Glomerular visceral epithelial cell (primary cell): Measurements from ENCODE around the gene EPHA4.
"Not testable (repeated sequence)": the region's sequence is repeated elsewhere in the genome, so short reads cannot be mapped to it uniquely, and the experiment has no call there.

Source experiments
- DNase-seq: peaks from one replicate; pipeline ENCODE4 v3.0.0-alpha.2; 2016; ENCODE audit errors: extremely low spot score

The EPHA4 gene

DNA sequence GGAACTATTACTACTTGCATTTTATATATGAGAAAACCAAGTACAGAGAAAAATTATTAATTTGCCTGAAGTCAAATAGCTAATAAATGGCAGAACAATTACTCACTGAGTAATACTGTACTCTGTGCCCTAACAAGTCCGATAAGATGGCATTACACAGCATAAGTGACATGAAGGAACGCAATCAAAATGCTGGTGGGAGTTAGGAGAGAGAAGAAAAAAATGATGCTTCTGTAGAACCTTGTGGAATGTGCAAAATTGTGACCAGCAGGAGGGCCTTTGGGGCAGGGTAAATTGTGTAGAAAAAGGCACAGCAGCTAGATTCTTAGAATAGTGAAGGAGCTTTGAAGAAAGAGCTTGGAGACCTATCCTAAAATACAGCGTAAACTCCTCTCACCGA, 32.9 kb downstream of the EPHA4 start:
- no peak for DNase-seq

GRCh38 chr2:221535824-221536223, 36.3 kb downstream of the EPHA4 start:
- DNase-seq, result no peak

DNA sequence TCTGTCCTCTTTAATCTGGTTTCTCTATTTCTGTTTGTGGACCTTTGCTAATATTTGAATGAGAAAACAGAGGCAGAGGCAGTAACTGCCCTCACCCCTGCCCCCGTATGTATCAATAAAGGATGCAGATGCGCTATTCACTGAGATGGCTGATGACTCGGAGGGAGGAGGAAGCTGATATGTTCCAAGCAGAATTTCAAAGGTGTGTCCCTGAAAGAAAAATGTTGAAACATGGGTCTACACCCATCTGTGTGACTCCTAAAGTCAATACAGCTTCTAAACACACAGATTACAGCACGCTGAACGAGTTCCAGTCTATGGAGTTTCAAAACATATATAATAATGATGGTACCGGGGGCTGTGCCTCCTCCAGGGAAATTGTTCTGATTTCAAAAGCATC, 38.8 kb downstream of the EPHA4 start:
- no peak for DNase-seq

DNA sequence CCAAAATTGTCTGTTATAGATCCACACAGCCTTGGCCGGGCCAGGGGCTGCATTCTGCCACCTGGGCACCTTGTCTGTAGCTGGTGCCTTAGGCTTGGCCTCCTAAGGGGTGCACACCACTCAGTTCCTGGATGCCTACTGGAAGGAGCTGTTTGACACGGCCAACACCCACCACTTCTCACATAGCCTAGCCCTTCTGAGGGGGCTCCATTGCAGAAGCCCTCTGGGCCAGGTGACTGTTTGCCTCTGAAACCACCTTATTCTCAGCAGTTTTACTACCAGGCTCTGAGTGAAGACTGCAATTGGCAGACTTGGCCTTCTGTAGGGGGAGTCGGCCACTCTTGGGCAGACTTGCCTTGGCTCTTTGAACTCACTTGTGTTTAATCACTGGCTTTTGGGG, 39.5 kb downstream of the EPHA4 start:
- no peak for DNase-seq

DNA sequence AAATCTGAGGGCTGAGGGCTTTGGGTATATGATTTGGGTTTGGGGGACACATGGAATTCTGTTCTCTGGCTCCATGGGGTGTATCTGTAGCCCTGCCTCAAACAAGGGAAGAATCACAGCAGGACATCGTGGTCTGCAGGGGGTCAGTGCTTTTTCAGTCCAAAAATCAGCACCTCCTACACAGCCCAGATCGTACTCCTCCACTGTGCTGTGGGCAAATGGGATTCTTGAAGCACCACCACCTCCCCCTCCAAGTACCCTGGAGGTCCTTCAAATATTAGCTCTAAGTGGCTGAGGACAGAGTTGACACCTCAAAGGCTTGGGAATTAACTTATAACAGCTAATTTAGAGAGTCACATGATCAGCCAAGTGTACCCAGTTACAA, 41.5 kb downstream of the EPHA4 start:
- no peak for DNase-seq

DNA sequence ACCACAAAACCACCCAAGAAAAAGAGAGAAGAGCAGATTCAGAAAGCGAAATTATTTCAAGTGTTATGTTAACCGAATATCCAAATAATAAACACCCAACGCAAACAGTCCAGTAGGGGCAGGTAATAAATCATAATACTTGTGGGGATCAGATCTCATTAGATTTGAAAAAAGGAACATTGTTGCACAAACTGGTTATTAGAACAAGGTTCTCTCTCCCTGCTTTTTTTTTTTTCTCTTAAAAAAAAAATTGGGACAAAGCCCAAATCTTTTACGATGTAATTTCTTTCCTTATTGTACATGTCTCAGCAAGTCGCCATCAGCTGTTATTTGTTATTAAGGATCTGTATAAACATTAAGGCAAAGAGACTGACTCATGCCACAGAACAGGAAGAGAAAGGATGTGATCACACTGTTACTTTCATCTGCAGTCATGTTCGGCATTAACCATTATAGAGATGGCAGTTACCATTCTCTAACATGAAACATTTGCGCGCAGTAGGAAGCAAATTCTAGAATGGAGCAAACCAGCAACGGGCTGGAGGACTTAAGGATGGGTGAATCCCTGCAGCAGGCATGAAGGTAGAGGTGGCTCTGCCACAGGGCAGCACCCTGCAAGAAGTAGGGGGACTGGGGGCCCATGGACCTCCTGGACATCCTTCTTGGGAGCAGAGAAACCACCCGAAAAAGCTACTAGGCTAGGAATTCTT, 42.0 kb downstream of the EPHA4 start:
- peak; percentile 42 for DNase-seq

GRCh38 chr2:221529177-221529942, 42.7 kb downstream of the EPHA4 start:
- no peak for DNase-seq

- DNase-seq, result no peak
Measured at GRCh38 chr2:221527776-221528309, 44.3 kb downstream of the EPHA4 start.

DNA sequence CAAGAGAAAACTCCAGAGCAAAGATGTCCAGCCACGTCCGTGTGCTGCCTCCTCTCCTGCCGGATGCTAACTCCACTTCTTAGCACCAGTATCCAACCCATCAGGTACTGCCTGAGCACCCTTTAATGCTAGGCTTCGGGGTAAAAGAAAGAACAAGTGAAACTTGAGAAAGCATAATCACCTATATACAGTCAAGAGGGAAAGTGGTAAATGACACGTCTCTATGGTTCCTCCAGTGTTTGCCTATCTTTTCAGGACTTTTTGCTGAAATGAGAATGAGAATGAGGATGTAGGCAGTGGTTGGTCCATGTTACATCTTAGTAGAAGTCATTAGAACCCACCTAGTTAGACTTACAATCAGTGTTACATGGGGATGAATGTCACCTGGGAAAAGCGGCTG, 47.9 kb downstream of the EPHA4 start:
- DNase-seq, result no peak

DNA sequence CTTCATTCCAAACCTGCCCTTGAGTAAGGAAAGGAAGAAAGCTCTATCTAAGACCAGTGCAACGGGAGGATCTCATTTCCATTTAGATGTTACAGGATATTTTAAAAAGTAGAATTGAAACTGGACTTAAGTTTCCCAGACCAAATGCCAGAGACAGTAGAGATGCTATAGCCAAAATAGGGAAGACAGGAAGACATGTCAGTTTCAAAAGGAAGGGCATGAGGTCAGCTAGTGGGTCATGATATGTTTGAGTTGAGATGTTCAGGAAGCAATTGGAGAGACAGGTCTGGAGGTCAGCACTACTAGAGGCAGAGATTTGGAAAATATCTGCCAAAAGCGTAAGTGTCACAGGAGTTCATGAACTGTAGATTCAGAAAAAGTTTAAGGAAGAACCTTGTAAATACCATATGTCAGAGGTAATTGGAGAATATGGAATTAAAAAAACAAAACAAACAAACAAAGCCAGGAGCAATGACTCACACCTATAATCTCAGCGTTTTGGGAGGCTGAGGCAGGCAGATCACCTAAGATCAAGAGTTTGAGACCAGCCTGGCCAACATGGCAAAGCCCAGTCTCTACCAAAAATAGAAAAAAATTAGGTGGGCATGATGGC, 50.8 kb downstream of the EPHA4 start:
- no peak for DNase-seq

DNA sequence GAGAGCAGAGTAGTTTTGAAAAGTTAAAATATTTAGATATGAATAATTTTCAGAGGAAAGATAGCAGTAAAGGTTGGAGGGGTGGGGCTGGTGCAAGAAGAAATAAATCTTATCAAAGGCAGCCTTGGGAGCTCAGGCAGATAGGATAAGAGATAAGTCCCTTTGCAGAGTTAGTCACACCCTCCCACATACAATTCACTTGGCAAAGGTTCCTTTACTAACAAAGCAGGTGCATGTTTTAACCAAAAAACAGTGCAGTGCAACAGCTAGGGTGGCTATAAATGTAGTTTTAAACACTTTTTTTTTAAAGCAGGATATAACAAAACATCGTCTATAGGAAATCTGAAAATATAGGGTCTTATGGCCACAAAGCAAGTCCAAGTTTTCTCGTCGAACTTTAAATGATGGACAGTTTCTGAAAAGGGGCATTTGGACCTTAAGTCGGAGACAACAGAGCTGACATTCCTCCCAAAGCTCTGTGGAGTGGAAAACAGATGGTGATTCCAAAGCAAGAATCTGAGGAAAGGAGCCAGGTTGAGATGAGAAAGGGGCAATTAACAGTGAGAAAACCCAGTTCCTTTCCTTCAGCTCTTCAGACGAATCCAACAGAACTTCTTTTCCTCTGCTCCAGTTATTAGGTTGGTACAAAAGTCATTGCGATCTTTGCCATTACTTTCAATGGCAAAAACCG, 53.0 kb downstream of the EPHA4 start:
- no peak for DNase-seq

- DNase-seq, result no peak
Measured at GRCh38 chr2:221518201-221518934, 53.7 kb downstream of the EPHA4 start.

GRCh38 chr2:221517696-221518151, 54.4 kb downstream of the EPHA4 start:
- DNase-seq, result peak; percentile 24

- no peak for DNase-seq
Measured at GRCh38 chr2:221517146-221517695, 54.9 kb downstream of the EPHA4 start.

DNA sequence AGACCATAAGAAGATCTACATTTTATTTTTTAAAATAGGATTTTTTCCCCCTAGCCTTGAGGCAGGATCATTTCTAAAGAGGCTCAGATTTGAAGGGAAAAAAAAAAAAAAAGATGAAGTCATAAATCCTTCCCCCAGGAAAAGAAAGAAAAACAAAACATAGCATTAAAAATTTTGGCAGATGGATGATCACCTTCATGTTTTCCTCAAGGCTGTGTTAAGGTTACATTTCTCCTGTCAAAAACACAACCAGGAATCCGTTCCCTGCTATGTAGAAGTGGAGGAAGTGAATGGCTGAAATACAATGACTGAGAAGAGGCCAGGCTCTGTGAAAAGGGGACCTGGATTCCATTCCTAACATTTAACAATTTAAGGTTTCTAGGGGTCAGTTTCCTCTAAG, 56.2 kb downstream of the EPHA4 start:
- DNase-seq, result no peak

DNA sequence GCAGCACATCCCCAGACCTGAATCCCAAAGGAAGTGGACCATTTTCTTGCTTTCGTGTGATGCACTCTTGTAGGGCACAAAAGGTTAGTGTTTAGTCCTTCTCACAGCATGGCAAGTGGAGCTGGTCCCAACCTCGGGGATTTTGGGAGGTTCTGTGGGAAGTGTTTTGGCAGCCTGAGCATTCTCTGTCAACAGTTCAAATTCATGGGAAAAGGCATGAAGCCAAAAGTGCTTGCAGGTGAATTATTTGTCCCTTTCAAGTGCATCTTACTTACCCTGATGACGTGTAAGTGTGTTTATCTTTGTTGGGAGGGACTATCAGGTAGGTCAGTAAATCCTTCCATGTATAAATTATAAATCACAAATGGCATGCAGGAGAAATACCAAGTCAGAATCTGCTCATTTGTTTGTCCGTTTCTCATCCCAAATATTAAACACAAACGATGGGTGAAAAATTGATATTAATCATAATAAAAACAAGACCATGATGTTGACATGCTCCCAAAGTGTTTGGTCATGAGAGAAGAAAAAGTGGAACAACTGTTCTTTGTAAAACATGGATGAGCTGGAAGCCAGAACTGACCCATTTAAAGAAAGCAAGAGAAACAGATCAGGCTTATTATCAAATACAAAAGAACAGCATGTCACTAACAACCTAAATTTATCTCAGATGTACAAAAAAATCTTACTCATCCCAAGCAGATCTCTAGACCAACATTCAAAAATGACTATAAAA, 57.6 kb downstream of the EPHA4 start:
- no peak for DNase-seq

GRCh38 chr2:221513232-221513631, 58.9 kb downstream of the EPHA4 start:
- no peak for DNase-seq

- not testable (repeated sequence) for DNase-seq
Measured at GRCh38 chr2:221511325-221511724, 60.8 kb downstream of the EPHA4 start.

DNA sequence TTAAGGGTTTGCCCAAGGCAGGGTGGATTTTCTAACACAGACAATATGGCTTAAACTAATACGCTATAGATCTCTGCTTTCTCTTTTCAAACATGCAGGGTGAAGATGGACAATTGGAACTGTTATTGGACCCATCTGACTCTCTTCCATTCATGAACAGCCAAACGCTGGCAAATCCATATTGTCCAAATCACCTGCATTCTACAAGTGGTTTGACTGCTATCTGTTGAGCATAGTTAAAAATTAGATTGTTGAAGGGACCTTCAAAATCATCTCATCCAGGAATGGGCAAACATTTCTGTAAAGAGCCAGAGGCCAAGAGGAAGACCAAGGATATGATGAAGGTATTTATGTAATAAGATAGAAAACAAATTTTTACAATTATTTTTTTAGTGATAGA, 65.6 kb downstream of the EPHA4 start:
- DNase-seq, result no peak

DNA sequence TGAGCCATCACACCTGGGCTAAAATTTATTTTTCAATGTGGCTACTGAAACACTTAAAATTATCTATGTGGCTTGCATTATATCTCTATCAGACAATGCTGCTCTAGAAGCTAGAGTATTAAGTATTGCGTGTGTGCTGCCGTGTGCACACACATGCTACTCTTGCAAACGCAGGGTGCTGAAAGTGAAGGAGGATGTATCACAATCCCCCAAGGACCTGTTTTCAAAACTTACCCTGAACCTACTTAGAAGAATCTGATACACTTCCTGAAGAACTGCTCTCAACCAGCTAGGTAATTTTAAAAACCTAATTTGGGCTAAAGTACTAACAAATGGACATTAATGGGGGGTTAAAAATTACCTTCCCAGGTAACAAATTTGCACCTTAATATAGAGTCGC, 66.5 kb downstream of the EPHA4 start:
- DNase-seq, result no peak
